Activated CD8-positive, alpha-beta T cell treated with anti-CD3 and anti-CD28 coated beads, Interleukin-2, amount 10 ng/mL, durations not matched to agents 7 days and 5 days (primary cell): ENCODE data around the gene NBR1. TPM values are rescaled to one million over a fixed set of nuclear protein-coding genes. Genes with fewer than 3 reads are reported as not detected.
"Not testable (repeated sequence)": the region's sequence is repeated elsewhere in the genome, so short reads cannot be mapped to it uniquely, and the experiment has no call there.

Experiments
- ATAC-seq: fragments of 150-1000 bp; cut with Tn5 transposase; one replicate; pipeline ENCODE4 v1.10.0; 2021; ENCODE audit warnings: moderate library complexity
- CTCF ChIA-PET: fragments of 350-600 bp; sonication (Branson Sonifier 250); formaldehyde crosslinking; loops from one replicate; lab custom pipeline; 2021; ENCODE audit warnings: antibody characterized with exemption; lab: Charles Lee
- POLR2A ChIA-PET: fragments of 350-600 bp; sonication (Branson Sonifier 250); formaldehyde crosslinking; loops from one replicate; lab custom pipeline; 2021; ENCODE audit warnings: antibody characterized with exemption; lab: Charles Lee
- DNase-seq: peaks from one replicate; pipeline ENCODE4 v3.0.0-alpha.2; 2020
- H3K27ac Mint-ChIP-seq: one replicate; pipeline ENCODE4 v1.8.0; 2021; ENCODE audit warnings: mild to moderate bottlenecking, mixed read lengths
- H3K27me3 Mint-ChIP-seq: one replicate; pipeline ENCODE4 v1.8.0; 2021; ENCODE audit warnings: low read depth, mixed read lengths
- H3K36me3 Mint-ChIP-seq: one replicate; pipeline ENCODE4 v1.8.0; 2021; ENCODE audit warnings: low read depth, mixed read lengths
- H3K4me1 Mint-ChIP-seq: one replicate; pipeline ENCODE4 v1.8.0; 2021; ENCODE audit warnings: low read depth, mixed read lengths
- H3K4me3 Mint-ChIP-seq: one replicate; pipeline ENCODE4 v1.8.0; 2021; ENCODE audit warnings: mild to moderate bottlenecking, mixed read lengths
- H3K9me3 Mint-ChIP-seq: one replicate; pipeline ENCODE4 v1.8.0; 2022; ENCODE audit warnings: mixed read lengths; ENCODE audit not compliant: insufficient read depth
- total RNA-seq, 2 experiments: library from RNA; stranded (reverse); gene quantifications; one replicate each; pipeline ENCODE4 v1.2.3, GENCODE V29; 2021

The NBR1 gene
- 10 to 100 TPM; 40.9 to 41.3 TPM for total RNA-seq

- CTCF ChIA-PET, result interaction anchor here (0.7 to 1.9 kb wide), 6 partner anchors 13 to 313 kb away, joined by 3 to 7 read pairs (median 6); partner anchors contain the start of genes BRCA1, DHX8 and TMEM106A
- peak; percentile 98 for DNase-seq
- no peak within 1 kb of the TSS for H3K27ac Mint-ChIP-seq
Measured at GRCh38 chr17:43170766-43171585, at the start of gene NBR1. NBR1 (plus strand) TSS chr17:43171214; CDS start chr17:43175800, 4,586 bp downstream.

GRCh38 chr17:43125133-43125966 lies 45.7 kb upstream of the NBR1 start, which contains the start of gene BRCA1:
BRCA1 (minus strand) TSS chr17:43125364; CDS start chr17:43124096, 1,268 bp downstream.
- no peaks in the 10 kb centered on the region for H3K9me3 Mint-ChIP-seq
- peaks cover 39% of the 10 kb centered on the region for H3K4me1 Mint-ChIP-seq
- peaks cover 39% of the 10 kb centered on the region for H3K36me3 Mint-ChIP-seq
- ChIA-PET CTCF (interaction anchor here (0.8 to 1.5 kb wide), 3 partner anchors 47 to 185 kb away, joined by 3 to 7 read pairs (median 4); partner anchors contain the start of gene RPL27), POLR2A (interaction anchor here (0.5 to 4.9 kb wide), 16 partner anchors 15 to 292 kb away, joined by 3 to 38 read pairs (median 4); partner anchors contain the start of genes NBR1, RND2, RPL27 and TMEM106A)
- DNase-seq (peak; percentile 98), ATAC-seq (peak; percentile 98)
- H3K27ac Mint-ChIP-seq, result peak within 1 kb of the TSS; percentile 98
- peak within 1 kb of the TSS; percentile 99 for H3K4me3 Mint-ChIP-seq
- H3K27me3 Mint-ChIP-seq, result no peaks in the 10 kb centered on the region

More at GRCh38 chr17:43170766-43171585, at the start of gene NBR1:
- Mint-ChIP-seq H3K27me3 (no peaks in the 10 kb centered on the region), H3K4me3 (no peak within 1 kb of the TSS), H3K4me1 (peaks cover 35% of the 10 kb centered on the region), H3K9me3 (no peaks in the 10 kb centered on the region), H3K36me3 (peaks cover 22% of the 10 kb centered on the region)
- ATAC-seq, result peak; percentile 88
- POLR2A ChIA-PET, result interaction anchor here (0.9 to 2.0 kb wide), 17 partner anchors 9 to 313 kb away, joined by 3 to 49 read pairs (median 6); partner anchors contain the start of genes BRCA1, DHX8, RPL27 and TMEM106A

- Mint-ChIP-seq H3K9me3 (no peaks in the 10 kb centered on the region), H3K36me3 (peaks cover 39% of the 10 kb centered on the region), H3K27me3 (no peaks in the 10 kb centered on the region), H3K4me3 (peak overlapping the region; percentile 99), H3K27ac (peak overlapping the region; percentile 98), H3K4me1 (peaks cover 39% of the 10 kb centered on the region)
- no peak for ATAC-seq
- POLR2A ChIA-PET, result interaction anchor here (1.0 to 4.9 kb wide), 5 partner anchors 43 to 189 kb away, joined by 6 to 38 read pairs (median 7); partner anchors contain the start of gene NBR1
- no peak for DNase-seq
- CTCF ChIA-PET, result interaction anchor here (1.5 kb wide), 1 partner anchor 43 kb away, joined by 3 read pairs; no protein-coding TSS in a partner anchor
Measured at GRCh38 chr17:43125967-43126910, 44.8 kb upstream of the NBR1 start.

- no peak overlapping the region for H3K4me3 Mint-ChIP-seq
- ATAC-seq (no peak), DNase-seq (no peak)
- no peaks in the 10 kb centered on the region for H3K27me3 Mint-ChIP-seq
- ChIA-PET CTCF (interaction anchor here (1.0 to 1.5 kb wide), 3 partner anchors 43 to 183 kb away, joined by 3 read pairs; no protein-coding TSS in a partner anchor), POLR2A (interaction anchor here (1.8 to 4.9 kb wide), 3 partner anchors 42 to 189 kb away, joined by 6 to 33 read pairs (median 7); partner anchors contain the start of gene NBR1)
- peaks cover 37% of the 10 kb centered on the region for H3K36me3 Mint-ChIP-seq
- H3K4me1 Mint-ChIP-seq, result peaks cover 38% of the 10 kb centered on the region
- no peak overlapping the region for H3K27ac Mint-ChIP-seq
- H3K9me3 Mint-ChIP-seq, result no peaks in the 10 kb centered on the region
Measured at GRCh38 chr17:43126911-43127290, 44.1 kb upstream of the NBR1 start.

GRCh38 chr17:43127333-43127876 lies 43.6 kb upstream of the NBR1 start:
- POLR2A ChIA-PET, result interaction anchor here (1.0 to 1.9 kb wide), 3 partner anchors 42 to 188 kb away, joined by 6 to 8 read pairs (median 7); partner anchors contain the start of gene NBR1
- not testable (repeated sequence) for H3K27me3 Mint-ChIP-seq, H3K9me3 Mint-ChIP-seq, DNase-seq, ATAC-seq
- Mint-ChIP-seq H3K4me1 (peaks cover 35% of the 10 kb centered on the region), H3K36me3 (peaks cover 38% of the 10 kb centered on the region), H3K27ac (peak overlapping the region; percentile 70), H3K4me3 (peak overlapping the region; percentile 54)
- CTCF ChIA-PET, result interaction anchor here (1.0 to 1.5 kb wide), 3 partner anchors 42 to 182 kb away, joined by 3 read pairs; no protein-coding TSS in a partner anchor

- no peaks in the 10 kb centered on the region for H3K9me3 Mint-ChIP-seq
- ATAC-seq (no peak), DNase-seq (no peak)
- no peak overlapping the region for H3K27ac Mint-ChIP-seq
- ChIA-PET CTCF (no interaction called here), POLR2A (no interaction called here)
- no peak overlapping the region for H3K4me3 Mint-ChIP-seq
- H3K4me1 Mint-ChIP-seq, result peaks cover 25% of the 10 kb centered on the region
- H3K27me3 Mint-ChIP-seq, result no peaks in the 10 kb centered on the region
- peaks cover 44% of the 10 kb centered on the region for H3K36me3 Mint-ChIP-seq
Measured at GRCh38 chr17:43129671-43130010, 41.4 kb upstream of the NBR1 start.

GRCh38 chr17:43132117-43132516 lies 38.9 kb upstream of the NBR1 start:
- DNase-seq, result no peak
- POLR2A ChIA-PET, result no interaction called here
- Mint-ChIP-seq H3K9me3 (no peaks in the 10 kb centered on the region), H3K4me3 (no peak overlapping the region), H3K27me3 (no peaks in the 10 kb centered on the region), H3K27ac (no peak overlapping the region), H3K36me3 (peaks cover 41% of the 10 kb centered on the region), H3K4me1 (peaks cover 30% of the 10 kb centered on the region)
- ATAC-seq, result no peak
- CTCF ChIA-PET, result no interaction called here

GRCh38 chr17:43133439-43133838 lies 37.6 kb upstream of the NBR1 start:
- POLR2A ChIA-PET, result interaction anchor here (0.6 kb wide), 1 partner anchor 1022 kb away, joined by 3 read pairs; no protein-coding TSS in a partner anchor
- DNase-seq, H3K4me3 Mint-ChIP-seq, H3K9me3 Mint-ChIP-seq, H3K27ac Mint-ChIP-seq, ATAC-seq, CTCF ChIA-PET, H3K27me3 Mint-ChIP-seq: not testable (repeated sequence)
- Mint-ChIP-seq H3K4me1 (peaks cover 22% of the 10 kb centered on the region), H3K36me3 (peaks cover 31% of the 10 kb centered on the region)

- ChIA-PET CTCF (no interaction called here), POLR2A (interaction anchor here (0.7 kb wide), 1 partner anchor 81 kb away, joined by 3 read pairs; no protein-coding TSS in a partner anchor)
- ATAC-seq, result no peak
- H3K9me3 Mint-ChIP-seq, result no peaks in the 10 kb centered on the region
- no peaks in the 10 kb centered on the region for H3K27me3 Mint-ChIP-seq
- DNase-seq, result no peak
- H3K36me3 Mint-ChIP-seq, result peaks cover 27% of the 10 kb centered on the region
- H3K27ac Mint-ChIP-seq, result no peak overlapping the region
- no peak overlapping the region for H3K4me3 Mint-ChIP-seq
- peaks cover 16% of the 10 kb centered on the region for H3K4me1 Mint-ChIP-seq
Measured at GRCh38 chr17:43134774-43135453, 36.1 kb upstream of the NBR1 start.

GRCh38 chr17:43135454-43135819 lies 35.6 kb upstream of the NBR1 start:
- ATAC-seq (no peak), DNase-seq (no peak)
- Mint-ChIP-seq H3K9me3 (no peaks in the 10 kb centered on the region), H3K27me3 (no peaks in the 10 kb centered on the region), H3K4me1 (peaks cover 16% of the 10 kb centered on the region), H3K4me3 (no peak overlapping the region), H3K36me3 (peaks cover 27% of the 10 kb centered on the region), H3K27ac (no peak overlapping the region)
- POLR2A ChIA-PET, result interaction anchor here (0.7 kb wide), 1 partner anchor 82 kb away, joined by 3 read pairs; no protein-coding TSS in a partner anchor
- CTCF ChIA-PET, result no interaction called here
